Mucosa of descending colon (tissue), 3 donors: ENCODE data around the gene FBXO15. TPM values are rescaled to one million over a fixed set of nuclear protein-coding genes. Genes with fewer than 3 reads are reported as not detected.
A peak's percentile ranks its signal among the peaks of the same experiment; 100 is the strongest.

ENCODE experiments used
- ATAC-seq: fragments of 200-7000 bp; cut with Tn5 transposase; one replicate; pipeline ENCODE4 v1.9.1; 2020; ENCODE audit warnings: mild to moderate bottlenecking, moderate library complexity
- DNase-seq, 3 donors: peaks; one replicate each; pipeline ENCODE4 v3.0.0-alpha.2; 2020
- H3K36me3 ChIP-seq: fragments of 200-600 bp; one replicate; pipeline ENCODE4 v1.8.0; 2021; ENCODE audit warnings: low read depth, mild to moderate bottlenecking
- H3K4me1 ChIP-seq: fragments of 200-600 bp; one replicate; pipeline ENCODE4 v1.8.0; 2021; ENCODE audit warnings: low read depth, mild to moderate bottlenecking
- H3K4me3 ChIP-seq: fragments of 200-600 bp; one replicate; pipeline ENCODE4 v1.8.0; 2021; ENCODE audit warnings: mild to moderate bottlenecking
- H3K9me3 ChIP-seq: fragments of 200-600 bp; one replicate; pipeline ENCODE4 v1.8.0; 2021; ENCODE audit warnings: mild to moderate bottlenecking
- CTCF ChIP-seq: fragments of 200-600 bp; IDR thresholded peaks from one replicate; pipeline ENCODE4 v1.8.0; 2022; ENCODE audit warnings: antibody characterized with exemption, mild to moderate bottlenecking
- intact Hi-C, 2 donors: fragments of 100-400 bp; cut with DNase I in 1 of 2; cut with micrococcal nuclease in 1 of 2; formaldehyde crosslinking; loops; one replicate each; pipeline versions ENCODE4 v1.11.0 to v1.11.1; 2022; cut with DNase I, micrococcal nuclease
- total RNA-seq, 3 donors: library from RNA; stranded (reverse); fragmentation: NEBNext Ultra II Directional in 2 of 3; extraction: Animal tissue kit (Norgen Biotek cat#: 25700) in 2 of 3; gene quantifications; one replicate each; pipeline versions ENCODE4 v1.2.1 to v1.2.4, GENCODE V29; 2021 to 2023
- donor health status: DM: no; HTN: no; CAD: no; lungs with moderate emphysema.
- donor health status: DM: no; HTN: no; CAD: no.
- donor health status: DM: no; HTN: yes; CAD: no.

The FBXO15 gene
- total RNA-seq, 3 donors from 2014 or later, result 0.43 to 1.0 TPM; not detected in 1

- H3K4me3 ChIP-seq, result peak overlapping the region; percentile 33
- no peak for TF ChIP-seq CTCF
- intact Hi-C loops, result no loop called here
- H3K9me3 ChIP-seq, result no peaks in the 10 kb centered on the region
- peak in 1 of 3 donors; percentile 9 for DNase-seq
- no peaks in the 10 kb centered on the region for H3K36me3 ChIP-seq
- no peak for ATAC-seq
- peaks cover 13% of the 10 kb centered on the region for H3K4me1 ChIP-seq
These were observed 973 bp upstream of the FBXO15 start for GRCh38 chr18:74148543-74149070.

- no peak for ATAC-seq
- DNase-seq, result no peak
- Histone ChIP-seq H3K36me3 (no peaks in the 10 kb centered on the region), H3K4me1 (peaks cover 13% of the 10 kb centered on the region), H3K9me3 (no peaks in the 10 kb centered on the region), H3K4me3 (peak overlapping the region; percentile 33)
- no peak for TF ChIP-seq CTCF
- intact Hi-C loops, result no loop called here
These were observed 199 bp downstream of the FBXO15 start for GRCh38 chr18:74147491-74147778.

- no peaks in the 10 kb centered on the region for H3K36me3 ChIP-seq
- no peak for DNase-seq
- TF ChIP-seq CTCF, result no peak
- H3K9me3 ChIP-seq, result no peaks in the 10 kb centered on the region
- ATAC-seq, result no peak
- H3K4me1 ChIP-seq, result peaks cover 13% of the 10 kb centered on the region
- H3K4me3 ChIP-seq, result no peak overlapping the region
- intact Hi-C loops, result no loop called here
These were observed 878 bp downstream of the FBXO15 start for GRCh38 chr18:74146756-74147155.

- DNase-seq (no peak), ATAC-seq (no peak)
- intact Hi-C loops, result no loop called here
- H3K36me3 ChIP-seq, result no peaks in the 10 kb centered on the region
- no peaks in the 10 kb centered on the region for H3K9me3 ChIP-seq
- no peak overlapping the region for H3K4me3 ChIP-seq
- TF ChIP-seq CTCF, result no peak
- H3K4me1 ChIP-seq, result no peaks in the 10 kb centered on the region
These were observed 5.4 kb downstream of the FBXO15 start for GRCh38 chr18:74142252-74142651.

- ATAC-seq, result no peak
- H3K4me3 ChIP-seq, result no peak overlapping the region
- H3K4me1 ChIP-seq, result no peaks in the 10 kb centered on the region
- TF ChIP-seq CTCF, result no peak
- DNase-seq, result no peak
- H3K9me3 ChIP-seq, result no peaks in the 10 kb centered on the region
- no peaks in the 10 kb centered on the region for H3K36me3 ChIP-seq
- intact Hi-C loops, result no loop called here
These were observed 6.0 kb downstream of the FBXO15 start for GRCh38 chr18:74141667-74142066.

GRCh38 chr18:74140582-74140981 lies 7.1 kb downstream of the FBXO15 start:
- Histone ChIP-seq H3K9me3 (no peaks in the 10 kb centered on the region), H3K36me3 (no peaks in the 10 kb centered on the region), H3K4me1 (no peaks in the 10 kb centered on the region), H3K4me3 (no peak overlapping the region)
- ATAC-seq (no peak), DNase-seq (no peak)
- intact Hi-C loops, result no loop called here
- TF ChIP-seq CTCF, result no peak
